ENCODE measurements around the gene MAP4K1.
"Not testable (repeated sequence)": the region's sequence is repeated elsewhere in the genome, so short reads cannot be mapped to it uniquely, and the experiment has no call there.

MAP4K1 gene

GRCh38 chr19:38559428-38560401 is 58.0 kb downstream of the MAP4K1 start:
- Histone ChIP-seq H3K4me1 (ENCODE audit: low read depth, poor library complexity, severe bottlenecking) (no peaks in the 10 kb centered on the region), H3K36me3 (ENCODE audit: insufficient read depth) (no peaks in the 10 kb centered on the region), H4K20me1 (ENCODE audit: insufficient read depth) (no peaks in the 10 kb centered on the region), H3K9ac (no peak overlapping the region), H3K27ac (no peak overlapping the region), H3K4me2 (no peak overlapping the region), H3K4me3 (IDR thresholded peaks at IDR 0.05; ENCODE audit: insufficient read depth, low read depth, low read length) (no peak overlapping the region), H2AFZ (ENCODE audit: low read depth) (no peak overlapping the region), H3K27me3 (ENCODE audit: insufficient read depth, low read depth) (no peaks in the 10 kb centered on the region), H3K79me2 (ENCODE audit: insufficient read depth, low read depth) (no peaks in the 10 kb centered on the region)
- TF ChIP-seq, protein P1, sequence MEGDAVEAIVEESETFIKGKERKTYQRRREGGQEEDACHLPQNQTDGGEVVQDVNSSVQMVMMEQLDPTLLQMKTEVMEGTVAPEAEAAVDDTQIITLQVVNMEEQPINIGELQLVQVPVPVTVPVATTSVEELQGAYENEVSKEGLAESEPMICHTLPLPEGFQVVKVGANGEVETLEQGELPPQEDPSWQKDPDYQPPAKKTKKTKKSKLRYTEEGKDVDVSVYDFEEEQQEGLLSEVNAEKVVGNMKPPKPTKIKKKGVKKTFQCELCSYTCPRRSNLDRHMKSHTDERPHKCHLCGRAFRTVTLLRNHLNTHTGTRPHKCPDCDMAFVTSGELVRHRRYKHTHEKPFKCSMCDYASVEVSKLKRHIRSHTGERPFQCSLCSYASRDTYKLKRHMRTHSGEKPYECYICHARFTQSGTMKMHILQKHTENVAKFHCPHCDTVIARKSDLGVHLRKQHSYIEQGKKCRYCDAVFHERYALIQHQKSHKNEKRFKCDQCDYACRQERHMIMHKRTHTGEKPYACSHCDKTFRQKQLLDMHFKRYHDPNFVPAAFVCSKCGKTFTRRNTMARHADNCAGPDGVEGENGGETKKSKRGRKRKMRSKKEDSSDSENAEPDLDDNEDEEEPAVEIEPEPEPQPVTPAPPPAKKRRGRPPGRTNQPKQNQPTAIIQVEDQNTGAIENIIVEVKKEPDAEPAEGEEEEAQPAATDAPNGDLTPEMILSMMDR (conservative IDR thresholded peaks at IDR 0.05; ENCODE audit: low read depth, low read length), result no peak

GRCh38 chr19:38558933-38559332 is 58.8 kb downstream of the MAP4K1 start:
- H3K4me1 ChIP-seq (ENCODE audit: low read depth, poor library complexity, severe bottlenecking); H3K9ac ChIP-seq; H4K20me1 ChIP-seq (ENCODE audit: insufficient read depth); H3K79me2 ChIP-seq (ENCODE audit: insufficient read depth, low read depth); H3K4me3 ChIP-seq (IDR thresholded peaks at IDR 0.05; ENCODE audit: insufficient read depth, low read depth, low read length); H3K4me2 ChIP-seq; H3K27me3 ChIP-seq (ENCODE audit: insufficient read depth, low read depth); H2AFZ ChIP-seq (ENCODE audit: low read depth); H3K36me3 ChIP-seq (ENCODE audit: insufficient read depth); H3K27ac ChIP-seq: not testable (repeated sequence)

DNA sequence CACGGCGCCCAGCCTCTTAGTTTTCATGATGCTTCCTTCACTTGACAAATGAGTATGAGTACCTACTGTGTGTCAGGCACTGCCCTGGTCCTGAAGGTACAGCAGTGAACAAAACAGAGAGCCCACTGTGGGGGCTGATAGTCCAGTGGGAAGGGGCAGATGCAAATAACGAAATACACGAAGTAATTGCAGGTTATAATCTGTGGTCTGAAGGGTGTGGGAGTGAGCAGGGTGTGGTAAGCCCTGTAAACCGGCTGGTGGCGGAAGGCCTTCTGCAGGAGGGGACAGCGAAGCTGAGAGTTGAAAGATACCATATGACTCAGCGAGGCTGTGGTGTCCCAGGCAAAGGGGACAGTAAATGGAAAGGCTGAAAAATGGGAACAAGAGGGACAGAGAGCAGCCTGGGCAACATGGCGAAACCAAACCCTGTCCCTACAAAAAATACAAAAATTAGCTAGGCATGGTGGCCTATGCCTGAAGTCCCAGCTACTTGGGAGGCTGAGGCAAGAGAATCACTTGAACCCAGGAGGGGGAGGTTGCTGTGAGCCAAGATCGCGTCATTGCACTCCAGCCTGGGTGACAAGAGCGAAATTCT is 60.5 kb downstream of the MAP4K1 start:
- Histone ChIP-seq H2AFZ (ENCODE audit: low read depth) (no peak overlapping the region), H3K9ac (no peak overlapping the region), H4K20me1 (ENCODE audit: insufficient read depth) (no peaks in the 10 kb centered on the region), H3K27ac (no peak overlapping the region), H3K27me3 (ENCODE audit: insufficient read depth, low read depth) (no peaks in the 10 kb centered on the region), H3K4me1 (ENCODE audit: low read depth, poor library complexity, severe bottlenecking) (no peaks in the 10 kb centered on the region), H3K4me3 (IDR thresholded peaks at IDR 0.05; ENCODE audit: insufficient read depth, low read depth, low read length) (no peak overlapping the region), H3K79me2 (ENCODE audit: insufficient read depth, low read depth) (no peaks in the 10 kb centered on the region), H3K36me3 (ENCODE audit: insufficient read depth) (no peaks in the 10 kb centered on the region), H3K4me2 (no peak overlapping the region)
- TF ChIP-seq, protein P1 (conservative IDR thresholded peaks at IDR 0.05; ENCODE audit: low read depth, low read length), result no peak

- Histone ChIP-seq H3K4me2 (no peak overlapping the region), H3K36me3 (ENCODE audit: insufficient read depth) (no peaks in the 10 kb centered on the region), H3K9ac (no peak overlapping the region), H2AFZ (ENCODE audit: low read depth) (no peak overlapping the region), H3K79me2 (ENCODE audit: insufficient read depth, low read depth) (no peaks in the 10 kb centered on the region), H3K4me3 (IDR thresholded peaks at IDR 0.05; ENCODE audit: insufficient read depth, low read depth, low read length) (no peak overlapping the region), H3K27ac (no peak overlapping the region), H3K27me3 (ENCODE audit: insufficient read depth, low read depth) (no peaks in the 10 kb centered on the region), H4K20me1 (ENCODE audit: insufficient read depth) (no peaks in the 10 kb centered on the region), H3K4me1 (ENCODE audit: low read depth, poor library complexity, severe bottlenecking) (no peaks in the 10 kb centered on the region)
- TF ChIP-seq, protein P1 (conservative IDR thresholded peaks at IDR 0.05; ENCODE audit: low read depth, low read length), result no peak; the same call in 1 of the 2 replicates
These were observed 61.1 kb downstream of the MAP4K1 start for GRCh38 chr19:38556521-38557174.
